Measurements from ENCODE around the gene CD83. TPM values are rescaled to one million over a fixed set of nuclear protein-coding genes. Genes with fewer than 3 reads are reported as not detected.

CD83 gene
- total and polyA plus RNA-seq, 12 donors, result 4.0 to 245 (median 8.5) TPM

DNA sequence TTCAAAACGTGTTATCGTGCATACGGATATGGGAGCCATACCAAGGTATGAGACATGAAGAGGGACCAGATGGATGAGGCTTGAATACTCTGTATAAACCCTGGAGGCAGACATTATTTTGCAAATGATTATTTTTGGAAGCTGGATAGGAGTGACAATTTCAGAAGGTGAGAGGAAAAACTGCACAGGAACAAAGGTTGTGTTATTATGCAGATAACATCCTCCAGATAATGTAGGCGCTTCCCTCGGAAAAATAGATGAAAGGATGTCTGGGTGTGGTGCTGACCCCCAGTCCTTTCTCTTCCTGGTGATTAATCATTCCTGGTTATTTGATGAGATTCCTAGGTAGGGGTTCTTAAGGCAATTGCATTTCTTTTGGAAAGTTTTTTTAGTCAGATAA, 36.4 kb upstream of the CD83 start:
- no peak for DNase-seq
- no peak for TF ChIP-seq CTCF (IDR thresholded peaks at IDR 0.05)
- TF ChIP-seq POLR2A (IDR thresholded peaks at IDR 0.05), result no peak
- no peak overlapping the region for H3K27ac ChIP-seq
- intact Hi-C loops (cut with DNase I), result no loop called here
- H3K36me3 ChIP-seq (replicated peaks in 1 of 2), result no peaks in the 10 kb centered on the region
- WGBS, 4 donors, result 78 to 90% (median 86%) methylated on average over 5 of the region's 5 CpGs
- H3K4me1 ChIP-seq (replicated peaks in 1 of 2), result no peaks in the 10 kb centered on the region
- no peaks in the 10 kb centered on the region for H3K9me3 ChIP-seq (replicated peaks in 1 of 3)
- no peak overlapping the region for H3K4me3 ChIP-seq
- no peaks in the 10 kb centered on the region for H3K27me3 ChIP-seq

GRCh38 chr6:14082771-14083170, 34.8 kb upstream of the CD83 start:
- H3K9me3 ChIP-seq (replicated peaks in 1 of 3), result no peaks in the 10 kb centered on the region
- H3K4me3 ChIP-seq, result no peak overlapping the region
- DNase-seq, result no peak
- intact Hi-C loops (cut with DNase I), result no loop called here
- no peaks in the 10 kb centered on the region for H3K27me3 ChIP-seq
- 61 to 77% (median 71%) methylated on average over 3 of the region's 3 CpGs for WGBS, 4 donors
- no peak overlapping the region for H3K27ac ChIP-seq
- no peak for TF ChIP-seq CTCF (IDR thresholded peaks at IDR 0.05)
- no peak for TF ChIP-seq POLR2A (IDR thresholded peaks at IDR 0.05)
- H3K4me1 ChIP-seq (replicated peaks in 1 of 2), result no peaks in the 10 kb centered on the region
- no peaks in the 10 kb centered on the region for H3K36me3 ChIP-seq (replicated peaks in 1 of 2)

DNA sequence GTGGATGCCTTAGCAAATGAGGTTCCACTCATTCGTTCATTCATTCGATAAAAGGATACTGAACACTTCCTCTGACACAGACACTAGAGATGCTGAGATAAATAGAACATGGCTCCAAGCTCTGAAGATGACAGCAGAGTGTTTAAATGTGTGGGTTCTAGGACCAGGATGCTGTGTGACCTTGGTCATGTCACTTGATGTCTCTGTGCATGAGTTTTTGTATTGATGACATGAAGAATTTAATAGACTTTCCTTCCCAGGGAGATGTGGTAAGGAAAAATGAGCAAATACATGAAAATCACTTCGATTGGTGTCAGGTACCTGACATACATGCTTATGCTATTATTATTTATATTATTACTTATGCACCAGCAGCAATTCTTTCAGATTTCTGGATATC, 34.3 kb upstream of the CD83 start:
- Histone ChIP-seq H3K4me3 (no peak overlapping the region), H3K4me1 (replicated peaks in 1 of 2) (no peaks in the 10 kb centered on the region), H3K27ac (no peak overlapping the region), H3K27me3 (no peaks in the 10 kb centered on the region), H3K36me3 (replicated peaks in 1 of 2) (no peaks in the 10 kb centered on the region), H3K9me3 (replicated peaks in 1 of 3) (no peaks in the 10 kb centered on the region)
- intact Hi-C loops (cut with DNase I), result no loop called here
- WGBS, 4 donors, result 80 to 94% (median 88%) methylated on average over 3 of the region's 3 CpGs
- TF ChIP-seq CTCF (IDR thresholded peaks at IDR 0.05) (no peak), POLR2A (IDR thresholded peaks at IDR 0.05) (no peak)
- DNase-seq, result no peak

DNA sequence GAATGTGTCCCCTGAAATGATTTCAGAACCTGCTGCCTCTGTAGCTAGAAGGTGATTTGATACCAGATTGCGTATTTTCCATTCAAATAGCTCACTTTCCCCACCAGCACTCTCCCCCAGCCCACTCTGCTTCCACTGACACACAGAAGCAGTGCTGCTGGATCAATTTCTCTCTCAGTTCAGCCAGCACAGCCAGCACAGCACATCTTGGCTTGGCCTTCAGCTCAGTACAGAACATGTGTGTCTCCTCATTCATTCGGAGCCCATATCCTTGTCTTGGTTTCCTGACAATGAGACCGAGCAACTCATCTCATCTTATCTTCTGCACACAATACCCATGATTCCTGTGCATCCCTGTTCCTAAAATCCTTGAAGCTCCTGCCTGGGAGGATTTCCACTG, 33.8 kb upstream of the CD83 start:
- no peaks in the 10 kb centered on the region for H3K4me1 ChIP-seq (replicated peaks in 1 of 2)
- H3K27ac ChIP-seq, result no peak overlapping the region
- TF ChIP-seq CTCF (IDR thresholded peaks at IDR 0.05) (no peak), POLR2A (IDR thresholded peaks at IDR 0.05) (no peak)
- DNase-seq, result no peak
- H3K4me3 ChIP-seq, result no peak overlapping the region
- intact Hi-C loops (cut with DNase I), result no loop called here
- no peaks in the 10 kb centered on the region for H3K27me3 ChIP-seq
- no peaks in the 10 kb centered on the region for H3K9me3 ChIP-seq (replicated peaks in 1 of 3)
- WGBS, 4 donors, result 61 to 67% (median 65%) methylated on average over 3 of the region's 3 CpGs
- H3K36me3 ChIP-seq (replicated peaks in 1 of 2), result no peaks in the 10 kb centered on the region
